Lower leg skin (tissue), 3 donors: ENCODE results near the gene USH1G.

Experiments
- POLR2A ChIP-seq, 2 donors: fragments of 450-650 bp; IDR thresholded peaks; one replicate each; pipeline ENCODE4 v1.6.1; 2016 to 2017; ENCODE audit warnings: antibody characterized with exemption in 2 of 2, mild to moderate bottlenecking in 1 of 2, moderate library complexity in 1 of 2
- TF ChIP-seq, protein P1 (sequence below), 3 donors: fragments of 450-650 bp; IDR thresholded peaks; one replicate each; pipeline ENCODE4 v1.5.1; 2016; ENCODE audit warnings: antibody characterized with exemption in 3 of 3, mild to moderate bottlenecking in 3 of 3, moderate library complexity in 2 of 3

- TF ChIP-seq, protein P1, sequence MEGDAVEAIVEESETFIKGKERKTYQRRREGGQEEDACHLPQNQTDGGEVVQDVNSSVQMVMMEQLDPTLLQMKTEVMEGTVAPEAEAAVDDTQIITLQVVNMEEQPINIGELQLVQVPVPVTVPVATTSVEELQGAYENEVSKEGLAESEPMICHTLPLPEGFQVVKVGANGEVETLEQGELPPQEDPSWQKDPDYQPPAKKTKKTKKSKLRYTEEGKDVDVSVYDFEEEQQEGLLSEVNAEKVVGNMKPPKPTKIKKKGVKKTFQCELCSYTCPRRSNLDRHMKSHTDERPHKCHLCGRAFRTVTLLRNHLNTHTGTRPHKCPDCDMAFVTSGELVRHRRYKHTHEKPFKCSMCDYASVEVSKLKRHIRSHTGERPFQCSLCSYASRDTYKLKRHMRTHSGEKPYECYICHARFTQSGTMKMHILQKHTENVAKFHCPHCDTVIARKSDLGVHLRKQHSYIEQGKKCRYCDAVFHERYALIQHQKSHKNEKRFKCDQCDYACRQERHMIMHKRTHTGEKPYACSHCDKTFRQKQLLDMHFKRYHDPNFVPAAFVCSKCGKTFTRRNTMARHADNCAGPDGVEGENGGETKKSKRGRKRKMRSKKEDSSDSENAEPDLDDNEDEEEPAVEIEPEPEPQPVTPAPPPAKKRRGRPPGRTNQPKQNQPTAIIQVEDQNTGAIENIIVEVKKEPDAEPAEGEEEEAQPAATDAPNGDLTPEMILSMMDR (IDR thresholded peaks at IDR 0.05), result no peak
- TF ChIP-seq POLR2A (IDR thresholded peaks at IDR 0.05), result no peak
Observed at GRCh38 chr17:74956093-74956492, 33.0 kb upstream of the USH1G start.
